DND-41 (cell line): ENCODE measurements around the gene TMX2.

Source experiments
- ATAC-seq: fragments of 200-7000 bp; cut with Tn5 transposase; 3 replicates; pipeline ENCODE4 v1.9.1; 2021; ENCODE audit warnings: low read depth; ENCODE audit not compliant: insufficient read depth
- DNase-seq: peaks from one replicate; pipeline ENCODE4 v3.0.0-alpha.2; 2020
- H2AFZ ChIP-seq: 2 replicates; pipeline ENCODE4 v1.6.0; 2012; ENCODE audit warnings: low read depth, low read length
- H3K27ac ChIP-seq: 2 replicates; pipeline ENCODE4 v1.5.1; 2012; ENCODE audit warnings: low read length, inconsistent platforms
- H3K27me3 ChIP-seq: fragments of 200-600 bp; sonication (generic); 2 replicates; pipeline ENCODE4 v1.6.0; 2012; ENCODE audit warnings: low read length, mild to moderate bottlenecking, inconsistent platforms; ENCODE audit not compliant: insufficient read depth, poor library complexity
- H3K36me3 ChIP-seq: 2 replicates; pipeline ENCODE4 v1.5.1; 2012; ENCODE audit warnings: low read length, inconsistent platforms; ENCODE audit not compliant: insufficient read depth
- H3K4me1 ChIP-seq: 2 replicates; pipeline ENCODE4 v1.5.1; 2012; ENCODE audit warnings: mild to moderate bottlenecking, low read length; ENCODE audit not compliant: insufficient read depth
- H3K4me2 ChIP-seq: 2 replicates; pipeline ENCODE4 v1.6.0; 2012; ENCODE audit warnings: mild to moderate bottlenecking, moderate library complexity, low read length, inconsistent platforms; ENCODE audit not compliant: insufficient read depth
- H3K4me3 ChIP-seq, 2 experiments: fragments of 200-600 bp in 1 of 2; shearing (Covaris generic) in 1 of 2; 2 replicates each; pipeline ENCODE4 v1.5.1; 2012 to 2016; ENCODE audit warnings: inconsistent platforms in 2 of 2, low read length in 2 of 2, mild to moderate bottlenecking in 2 of 2, low read depth in 1 of 2, moderate library complexity in 1 of 2
- H3K79me2 ChIP-seq: 2 replicates; pipeline ENCODE4 v1.6.0; 2012; ENCODE audit warnings: low read length, inconsistent platforms; ENCODE audit not compliant: insufficient read depth
- H3K9ac ChIP-seq: 2 replicates; pipeline ENCODE4 v1.6.0; 2012; ENCODE audit warnings: low read depth, mild to moderate bottlenecking, inconsistent platforms, low read length, moderate library complexity
- H3K9me3 ChIP-seq: 2 replicates; pipeline ENCODE4 v1.5.1; 2012; ENCODE audit warnings: low read length, moderate library complexity, mild to moderate bottlenecking, inconsistent platforms; ENCODE audit not compliant: insufficient read depth, severe bottlenecking
- H4K20me1 ChIP-seq: 2 replicates; pipeline ENCODE4 v1.6.0; 2012; ENCODE audit warnings: low read length; ENCODE audit not compliant: insufficient read depth
- EZH2 ChIP-seq: IDR thresholded peaks from 3 replicates; pipeline ENCODE4 v1.6.1; 2012; ENCODE audit warnings: borderline replicate concordance, low read depth, mild to moderate bottlenecking, moderate library complexity, low read length, inconsistent platforms; ENCODE audit not compliant: severe bottlenecking
- TF ChIP-seq, protein P1 (sequence below): IDR thresholded peaks from 2 replicates; pipeline ENCODE4 v1.5.1; 2012; ENCODE audit warnings: borderline replicate concordance, low read length, moderate library complexity, mild to moderate bottlenecking; ENCODE audit not compliant: poor library complexity, severe bottlenecking; ENCODE audit errors: extremely low read depth

The TMX2 gene

DNA sequence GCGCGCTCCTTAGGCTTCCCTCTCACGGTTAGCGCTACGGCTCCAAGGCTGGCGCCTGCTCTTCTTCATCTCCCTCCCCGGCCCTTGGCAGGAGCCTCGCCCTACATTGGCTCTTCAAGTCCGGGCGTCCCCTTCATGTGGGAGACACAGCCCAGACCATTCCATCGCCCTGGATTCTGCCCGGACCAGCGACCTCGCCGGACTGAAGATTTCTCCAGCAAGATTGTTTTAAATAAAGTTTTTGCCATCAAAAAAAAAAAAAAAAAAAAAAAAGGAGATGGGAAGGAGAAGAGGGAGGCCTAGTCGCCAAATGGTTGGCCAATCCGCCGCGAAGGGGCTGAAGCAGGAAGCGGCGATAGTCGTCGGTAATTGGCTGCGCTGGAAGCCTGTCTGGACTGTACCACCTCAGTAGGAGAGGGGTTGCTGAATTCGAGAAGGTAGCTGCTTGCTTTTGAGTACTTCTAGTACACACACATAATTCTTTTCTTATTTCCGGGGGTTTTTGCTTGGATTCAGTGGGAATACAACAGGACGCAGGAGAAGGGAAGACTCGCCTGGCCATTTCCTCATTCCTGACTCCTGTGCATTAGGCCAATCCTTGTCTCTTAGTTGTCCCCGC is 45.2 kb upstream of the TMX2 start:
- no peaks in the 10 kb centered on the region for H3K27me3 ChIP-seq
- peaks cover 43% of the 10 kb centered on the region for H3K79me2 ChIP-seq
- TF ChIP-seq EZH2, result no peak
- TF ChIP-seq, protein P1, sequence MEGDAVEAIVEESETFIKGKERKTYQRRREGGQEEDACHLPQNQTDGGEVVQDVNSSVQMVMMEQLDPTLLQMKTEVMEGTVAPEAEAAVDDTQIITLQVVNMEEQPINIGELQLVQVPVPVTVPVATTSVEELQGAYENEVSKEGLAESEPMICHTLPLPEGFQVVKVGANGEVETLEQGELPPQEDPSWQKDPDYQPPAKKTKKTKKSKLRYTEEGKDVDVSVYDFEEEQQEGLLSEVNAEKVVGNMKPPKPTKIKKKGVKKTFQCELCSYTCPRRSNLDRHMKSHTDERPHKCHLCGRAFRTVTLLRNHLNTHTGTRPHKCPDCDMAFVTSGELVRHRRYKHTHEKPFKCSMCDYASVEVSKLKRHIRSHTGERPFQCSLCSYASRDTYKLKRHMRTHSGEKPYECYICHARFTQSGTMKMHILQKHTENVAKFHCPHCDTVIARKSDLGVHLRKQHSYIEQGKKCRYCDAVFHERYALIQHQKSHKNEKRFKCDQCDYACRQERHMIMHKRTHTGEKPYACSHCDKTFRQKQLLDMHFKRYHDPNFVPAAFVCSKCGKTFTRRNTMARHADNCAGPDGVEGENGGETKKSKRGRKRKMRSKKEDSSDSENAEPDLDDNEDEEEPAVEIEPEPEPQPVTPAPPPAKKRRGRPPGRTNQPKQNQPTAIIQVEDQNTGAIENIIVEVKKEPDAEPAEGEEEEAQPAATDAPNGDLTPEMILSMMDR, result no peak
- peak overlapping the region; percentile 32 to 82 for H3K4me3 ChIP-seq
- no peaks in the 10 kb centered on the region for H3K9me3 ChIP-seq
- peak overlapping the region; percentile 88 for H2AFZ ChIP-seq
- H3K9ac ChIP-seq, result peak overlapping the region; percentile 94
- peaks cover 16% of the 10 kb centered on the region for H3K36me3 ChIP-seq
- H4K20me1 ChIP-seq, result peaks cover 33% of the 10 kb centered on the region
- H3K4me1 ChIP-seq, result peaks cover 41% of the 10 kb centered on the region
- peak; percentile 96 for DNase-seq
- peak overlapping the region; percentile 99 for H3K27ac ChIP-seq
- ATAC-seq, result peak; percentile 70
- H3K4me2 ChIP-seq, result peak overlapping the region; percentile 79

- TF ChIP-seq, protein P1, result peak; percentile 62
- no peak for TF ChIP-seq EZH2
- Histone ChIP-seq H3K4me3 (peak within 1 kb of the TSS; percentile 75 to 82), H3K27ac (peak within 1 kb of the TSS; percentile 99), H3K27me3 (no peaks in the 10 kb centered on the region), H2AFZ (peak within 1 kb of the TSS; percentile 88), H3K79me2 (peaks cover 50% of the 10 kb centered on the region), H4K20me1 (peaks cover 39% of the 10 kb centered on the region), H3K4me1 (peaks cover 48% of the 10 kb centered on the region), H3K36me3 (peaks cover 20% of the 10 kb centered on the region), H3K9me3 (no peaks in the 10 kb centered on the region), H3K9ac (peak within 1 kb of the TSS; percentile 94), H3K4me2 (peak within 1 kb of the TSS; percentile 79)
- peak; percentile 91 for ATAC-seq
- DNase-seq, result peak; percentile 100
Observed at GRCh38 chr11:57667736-57668433, 44.5 kb upstream of the TMX2 start, which contains the start of gene ZDHHC5. TSS of gene ZDHHC5 (plus strand) at chr11:57668114. CDS start at chr11:57673091, 4,977 bp downstream.

- H4K20me1 ChIP-seq, result peaks cover 42% of the 10 kb centered on the region
- H3K9ac ChIP-seq, result peak overlapping the region; percentile 94
- H3K27me3 ChIP-seq, result no peaks in the 10 kb centered on the region
- H3K79me2 ChIP-seq, result peaks cover 55% of the 10 kb centered on the region
- TF ChIP-seq EZH2, result no peak
- TF ChIP-seq, protein P1, result no peak
- H3K27ac ChIP-seq, result peak overlapping the region; percentile 93
- peak overlapping the region; percentile 75 to 82 for H3K4me3 ChIP-seq
- DNase-seq (peak; percentile 41), ATAC-seq (peak; percentile 6)
- peaks cover 25% of the 10 kb centered on the region for H3K36me3 ChIP-seq
- peak overlapping the region; percentile 73 for H2AFZ ChIP-seq
- peak overlapping the region; percentile 75 for H3K4me2 ChIP-seq
- no peaks in the 10 kb centered on the region for H3K9me3 ChIP-seq
- H3K4me1 ChIP-seq, result peaks cover 51% of the 10 kb centered on the region
Observed at GRCh38 chr11:57668434-57668782, 44.0 kb upstream of the TMX2 start.
